Measurements from ENCODE around the gene ACTL7A.
"Not testable (repeated sequence)": the region's sequence is repeated elsewhere in the genome, so short reads cannot be mapped to it uniquely, and the experiment has no call there.

Gene ACTL7A

DNA sequence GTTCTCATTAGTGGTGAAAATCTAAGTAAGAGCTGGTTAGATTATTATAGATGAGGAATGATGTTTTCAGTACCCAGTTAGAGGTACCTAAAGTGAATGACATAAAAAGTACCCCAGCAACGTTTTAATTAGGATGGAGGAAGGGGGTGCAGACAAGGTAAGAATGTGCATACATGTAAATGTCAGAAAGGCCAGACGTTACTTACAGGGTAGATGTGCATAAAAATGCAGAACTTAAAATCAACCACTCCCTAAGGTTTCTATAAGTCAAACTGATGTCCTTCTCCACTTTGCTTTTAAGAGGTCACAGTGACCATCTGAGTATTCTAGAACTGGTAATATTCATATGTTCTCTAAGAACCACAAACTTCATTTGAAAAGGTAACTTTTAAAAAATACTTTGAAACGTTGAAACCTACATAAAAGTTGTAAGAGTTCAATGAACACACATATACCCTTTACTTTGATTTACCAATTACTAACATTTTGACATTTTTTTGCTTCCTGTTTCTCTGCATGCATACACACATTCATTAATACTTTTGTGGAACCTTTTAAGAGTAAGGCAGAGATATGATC is 18.8 kb downstream of the ACTL7A start:
- DNase-seq (ENCODE audit: low spot score) = no peak

GRCh38 chr9:108882052-108882888 is 20.2 kb downstream of the ACTL7A start:
- DNase-seq (ENCODE audit: low spot score) = no peak

DNA sequence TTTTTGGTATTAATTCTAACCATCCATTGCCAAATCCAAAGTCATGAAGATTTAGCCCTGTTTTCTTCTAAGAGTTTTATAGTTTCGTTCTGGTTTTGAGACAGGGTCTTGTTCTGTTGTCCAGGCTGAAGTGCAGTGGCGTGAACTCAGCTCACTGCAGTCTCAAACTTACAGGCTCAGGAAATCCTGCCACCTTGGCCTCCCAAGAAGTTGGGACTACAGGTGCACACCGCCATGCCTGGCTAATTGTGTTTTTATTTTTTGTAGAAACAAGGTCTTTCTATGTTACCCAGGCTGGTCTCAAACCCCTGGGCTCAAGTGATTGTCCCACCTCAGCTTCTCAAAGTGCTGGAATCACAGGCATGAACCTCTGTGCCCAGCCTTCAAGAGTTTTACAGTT is 21.0 kb downstream of the ACTL7A start:
- DNase-seq (ENCODE audit: low spot score) = no peak

GRCh38 chr9:108884701-108885100 is 22.6 kb downstream of the ACTL7A start:
- DNase-seq (ENCODE audit: low spot score) = no peak

DNA sequence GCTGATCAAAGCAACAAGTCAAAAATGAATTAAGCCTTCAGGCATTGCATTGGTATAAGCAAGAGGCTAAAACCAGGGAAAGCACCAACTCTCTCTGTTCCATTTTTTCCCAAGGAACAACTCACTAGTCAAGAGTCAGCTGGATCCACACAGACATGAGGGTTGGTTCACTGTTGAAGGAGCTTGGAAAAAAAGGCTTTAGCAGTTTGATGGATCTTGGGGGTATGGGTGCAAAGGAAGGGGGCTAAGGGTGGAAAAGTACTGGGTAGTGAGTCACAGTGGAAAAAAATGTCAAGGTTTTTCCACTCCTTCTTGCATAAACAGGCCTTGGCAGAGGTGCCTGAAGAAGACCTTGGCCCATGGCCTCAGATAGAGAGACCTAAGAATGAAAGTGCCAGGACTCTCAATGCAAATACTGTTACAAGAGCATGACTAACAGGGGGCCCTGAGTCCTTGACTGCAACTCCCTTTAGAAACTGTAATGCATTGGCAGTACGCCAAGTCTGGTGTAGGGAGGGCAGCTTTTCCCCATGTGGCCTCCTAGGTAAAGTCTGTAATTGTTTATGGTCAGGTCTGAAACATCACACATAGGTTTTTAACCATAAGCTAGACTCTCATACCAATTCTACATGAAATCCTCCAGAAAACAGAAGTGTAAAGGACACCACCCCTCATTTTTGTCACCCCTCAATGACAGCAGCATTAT is 23.7 kb downstream of the ACTL7A start:
- no peak for DNase-seq (ENCODE audit: low spot score)

GRCh38 chr9:108886594-108887271 is 24.7 kb downstream of the ACTL7A start:
- not testable (repeated sequence) for DNase-seq (ENCODE audit: low spot score)

GRCh38 chr9:108889649-108890067 is 27.6 kb downstream of the ACTL7A start:
- no peak for DNase-seq (ENCODE audit: low spot score)

DNA sequence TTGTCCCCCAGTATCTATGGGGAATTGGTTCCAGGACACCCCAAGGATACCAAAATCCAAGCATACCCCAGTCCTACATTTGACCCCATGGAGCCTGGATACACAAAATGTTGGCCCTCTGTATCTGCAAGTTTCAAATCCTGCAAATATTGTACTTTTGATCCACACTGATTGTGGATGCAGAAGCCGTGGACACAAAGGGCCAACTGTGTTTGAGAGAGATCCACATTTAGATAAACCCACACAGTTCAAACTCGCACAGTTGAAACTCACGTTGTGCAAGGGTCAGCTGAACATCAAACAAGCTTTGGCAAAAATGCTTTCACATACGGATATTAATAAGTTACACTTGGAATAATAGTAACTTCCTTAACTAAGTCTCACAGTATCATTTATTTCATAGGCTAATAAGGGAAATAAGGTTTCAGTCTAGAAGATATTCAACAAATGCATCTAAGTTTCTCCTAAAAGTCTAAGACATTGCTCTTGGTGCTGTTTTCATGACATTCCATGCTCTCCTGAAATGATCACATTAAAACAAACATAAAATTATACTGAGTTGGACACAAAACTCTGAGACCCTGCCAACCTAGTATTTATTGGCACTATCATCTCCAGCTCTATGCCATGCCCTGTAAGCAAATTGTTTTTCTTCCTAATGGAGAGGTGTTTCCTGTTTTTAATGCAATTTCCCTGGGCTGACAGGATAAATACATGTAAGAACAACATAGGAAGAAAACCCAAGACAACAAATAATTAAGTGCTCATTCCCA is 32.3 kb downstream of the ACTL7A start:
- DNase-seq (ENCODE audit: low spot score) = peak; percentile 25

DNA sequence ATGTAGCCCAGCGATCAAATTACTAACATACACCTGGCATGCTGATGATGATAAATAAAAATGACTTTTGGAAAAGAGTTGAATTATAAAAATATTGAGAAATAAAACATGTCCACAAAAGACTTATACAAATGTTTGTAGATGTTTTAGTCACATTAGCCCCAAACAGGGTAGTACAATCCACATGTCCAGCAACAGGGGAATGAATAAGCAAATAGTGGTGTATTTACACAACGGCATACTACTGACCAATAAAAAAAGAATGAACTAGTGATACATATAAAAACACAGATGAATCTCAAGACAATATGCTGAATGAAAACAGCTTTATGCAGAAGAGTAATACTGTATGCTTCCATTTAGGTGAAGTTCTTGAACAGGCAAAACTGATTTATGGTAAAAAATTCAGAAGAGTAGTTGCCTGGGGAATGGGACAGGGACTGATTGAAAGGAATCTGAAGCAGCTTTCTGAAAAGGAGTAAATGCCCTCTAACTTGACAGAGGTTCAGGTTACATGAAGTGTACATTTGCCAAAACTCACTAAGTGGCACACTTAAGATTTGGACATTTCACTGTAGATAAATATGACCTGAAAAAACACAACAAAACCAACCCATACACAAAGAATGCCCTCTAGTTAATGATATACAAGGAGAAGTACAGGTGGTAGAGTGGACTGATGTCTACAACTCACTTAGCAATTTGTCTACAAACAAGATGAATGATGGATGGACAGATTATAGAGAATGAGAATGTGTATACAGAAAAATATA is 35.4 kb downstream of the ACTL7A start:
- DNase-seq (ENCODE audit: low spot score) = no peak

DNA sequence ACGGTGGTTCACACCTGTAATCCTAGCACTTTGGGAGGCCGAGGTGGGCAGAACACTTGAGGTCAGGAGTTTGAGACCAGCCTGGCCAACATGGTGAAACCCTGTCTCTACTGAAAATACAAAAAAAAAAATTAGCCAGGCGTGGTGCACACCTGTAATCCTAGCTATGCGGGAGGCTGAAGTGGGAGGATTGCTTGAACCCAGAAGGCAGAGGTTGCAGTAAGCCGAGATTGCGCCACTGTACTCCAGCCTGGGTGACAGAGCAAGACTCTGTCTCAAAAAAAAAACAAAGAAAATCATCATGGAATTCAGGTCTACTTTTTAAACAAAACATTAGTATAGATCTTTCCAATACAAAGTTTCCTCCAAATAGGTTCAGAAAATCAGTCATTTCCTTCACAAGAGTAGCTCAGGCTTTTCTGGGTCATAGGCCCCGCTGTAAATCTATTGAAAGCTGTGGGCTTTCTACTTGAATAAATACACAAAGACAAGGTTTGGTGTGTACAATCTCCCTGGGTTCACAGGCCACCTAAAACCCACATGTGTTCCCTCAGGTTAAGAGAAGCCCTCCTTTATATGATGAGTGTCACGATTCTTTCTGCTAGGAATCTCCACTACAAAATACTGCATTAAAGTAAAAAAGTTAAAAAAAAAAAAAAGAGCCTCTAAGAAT is 37.1 kb downstream of the ACTL7A start:
- not testable (repeated sequence) for DNase-seq (ENCODE audit: low spot score)

GRCh38 chr9:108900176-108900575 is 38.1 kb downstream of the ACTL7A start:
- no peak for DNase-seq (ENCODE audit: low spot score)

DNA sequence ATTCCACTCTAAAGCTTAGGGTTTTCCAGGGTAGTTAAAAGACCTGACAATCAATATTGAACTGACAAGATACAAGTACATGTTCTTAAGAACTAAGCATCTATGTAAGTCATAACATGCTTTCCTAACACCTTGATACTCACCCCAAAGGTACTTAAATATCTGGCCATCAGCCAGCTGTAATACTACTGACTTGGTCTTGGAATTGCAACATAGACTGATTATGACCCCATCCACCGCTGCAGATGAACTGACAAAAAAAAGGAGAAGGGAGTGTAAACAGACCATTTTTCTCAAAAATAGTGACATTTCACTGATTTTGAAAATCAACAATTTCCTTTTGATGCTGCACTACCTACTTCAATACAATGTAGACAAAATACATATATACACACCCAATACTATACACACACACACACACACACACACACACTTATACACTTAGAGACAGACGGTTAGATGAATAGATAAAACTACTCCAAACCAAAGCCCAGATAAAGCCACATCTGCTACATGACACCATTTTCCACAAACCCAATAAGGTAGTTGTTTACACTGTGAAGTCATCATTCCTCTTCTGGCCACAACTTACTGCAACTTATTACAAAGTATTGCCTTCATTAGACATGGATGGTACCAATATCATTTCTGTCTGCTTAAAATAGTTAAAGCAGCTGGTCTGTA is 41.5 kb downstream of the ACTL7A start:
- no peak for DNase-seq (ENCODE audit: low spot score)

- no peak for DNase-seq (ENCODE audit: low spot score)
Observed at GRCh38 chr9:108904161-108904560, 42.1 kb downstream of the ACTL7A start.

DNA sequence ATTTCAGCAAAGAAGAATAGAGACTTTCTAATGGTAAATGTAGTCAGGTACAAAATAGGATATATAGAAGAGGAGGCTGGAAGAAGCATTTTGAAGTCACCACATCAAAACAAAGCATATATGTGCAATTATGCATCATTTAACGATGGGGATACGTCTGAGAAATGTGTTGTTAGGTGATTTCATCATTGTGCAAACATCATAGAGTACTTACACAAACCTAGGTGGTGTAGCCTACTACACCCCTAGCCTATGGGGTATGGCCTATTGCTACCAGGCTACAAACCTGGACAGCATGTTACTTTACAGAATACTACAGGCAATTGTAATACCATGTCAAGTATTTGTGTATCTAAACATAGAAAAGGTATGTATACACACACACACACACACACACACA is 43.4 kb downstream of the ACTL7A start:
- DNase-seq (ENCODE audit: low spot score) = no peak

DNA sequence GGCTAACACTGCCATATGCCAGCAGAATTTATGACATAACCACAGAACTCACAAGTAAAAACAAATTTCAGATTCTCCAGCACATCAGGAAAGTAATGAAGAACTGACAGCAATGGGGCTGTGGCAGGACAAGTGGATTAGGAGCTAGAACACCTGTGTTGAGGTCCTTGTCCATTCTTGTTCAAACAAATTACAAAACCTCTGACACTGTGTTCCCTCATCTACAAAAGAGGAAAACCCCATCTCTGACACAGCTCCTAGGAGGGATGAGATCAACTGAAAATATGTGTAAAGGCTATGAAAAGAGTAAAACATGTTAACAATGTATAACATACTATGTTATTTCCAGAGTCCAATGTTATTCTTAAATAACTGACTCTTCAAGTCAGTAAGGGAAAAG is 48.3 kb downstream of the ACTL7A start:
- no peak for DNase-seq (ENCODE audit: low spot score)

GRCh38 chr9:108910914-108911313 is 48.8 kb downstream of the ACTL7A start:
- DNase-seq (ENCODE audit: low spot score) = no peak

- no peak for DNase-seq (ENCODE audit: low spot score)
Observed at GRCh38 chr9:108911820-108912219, 49.8 kb downstream of the ACTL7A start.

Data from pons (tissue), 1 donor.